HG03159 (cell line): ENCODE measurements around the gene RFX3.
A peak's percentile ranks its signal among the peaks of the same experiment; 100 is the strongest.

Source experiments
- ATAC-seq: cut with Tn5 transposase; IDR thresholded peaks from one replicate; pipeline ENCODE4 v1.9.1; 2021; ENCODE audit warnings: mild to moderate bottlenecking, moderate library complexity; ENCODE audit not compliant: unreplicated experiment

The RFX3 gene

GRCh38 chr9:3238236-3238635 lies 287.6 kb downstream of the RFX3 start:
- no peak for ATAC-seq

DNA sequence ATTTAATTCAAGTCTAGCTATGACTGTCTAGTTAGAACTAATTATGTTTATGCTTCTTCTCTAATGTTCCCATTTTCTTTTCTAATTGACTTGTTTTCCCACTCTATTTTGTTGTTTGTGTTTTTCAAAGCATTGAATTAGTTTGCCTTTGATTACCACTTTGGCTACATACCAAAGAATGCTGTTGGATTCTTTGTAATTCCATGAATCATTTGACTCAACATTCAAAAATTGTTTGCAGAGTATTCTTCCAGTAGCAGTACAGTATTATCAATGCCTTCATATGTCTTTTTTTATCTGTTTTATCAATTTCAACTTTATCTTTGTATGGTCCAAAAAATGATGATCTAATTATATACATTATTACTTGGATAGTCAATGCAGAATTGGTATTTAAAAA lies 288.7 kb downstream of the RFX3 start:
- no peak for ATAC-seq

DNA sequence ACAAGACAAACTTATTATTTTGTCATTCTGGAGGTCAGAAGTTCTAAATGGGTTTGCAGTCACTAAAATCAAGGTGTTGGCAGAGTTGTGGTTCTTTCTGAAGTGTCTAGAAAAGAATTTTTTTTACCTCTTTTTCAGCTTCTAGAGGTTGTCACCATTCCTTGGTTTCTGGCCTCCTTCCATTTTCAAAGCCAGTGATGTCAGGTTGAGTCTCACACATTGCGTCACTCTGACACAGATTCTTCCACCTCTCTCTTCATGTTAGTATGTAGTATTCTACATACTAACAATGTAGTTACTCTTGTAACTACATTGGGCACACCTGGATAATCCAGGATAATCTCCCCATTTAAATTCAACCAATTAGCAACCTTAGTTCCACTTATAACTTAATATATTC lies 290.3 kb downstream of the RFX3 start:
- no peak for ATAC-seq

DNA sequence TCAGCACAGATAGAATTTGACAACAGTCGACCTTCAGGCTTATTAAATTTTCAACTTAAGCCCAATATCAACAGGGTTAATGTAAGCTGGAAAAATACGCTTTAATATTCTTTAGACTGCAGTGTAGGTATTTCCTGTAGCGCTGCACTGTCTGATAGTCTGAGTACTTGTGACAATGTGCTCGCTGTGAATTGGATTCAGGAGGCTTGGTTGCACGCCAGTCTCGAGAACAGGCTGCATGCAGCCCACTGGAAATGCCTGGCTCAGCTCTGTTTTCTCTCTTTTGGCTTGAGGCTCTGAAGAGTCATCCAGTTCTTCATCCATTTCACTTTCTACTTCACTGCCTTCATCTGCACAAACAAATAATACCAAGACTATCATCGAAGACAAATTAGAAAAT lies 300.9 kb downstream of the RFX3 start:
- no peak for ATAC-seq

DNA sequence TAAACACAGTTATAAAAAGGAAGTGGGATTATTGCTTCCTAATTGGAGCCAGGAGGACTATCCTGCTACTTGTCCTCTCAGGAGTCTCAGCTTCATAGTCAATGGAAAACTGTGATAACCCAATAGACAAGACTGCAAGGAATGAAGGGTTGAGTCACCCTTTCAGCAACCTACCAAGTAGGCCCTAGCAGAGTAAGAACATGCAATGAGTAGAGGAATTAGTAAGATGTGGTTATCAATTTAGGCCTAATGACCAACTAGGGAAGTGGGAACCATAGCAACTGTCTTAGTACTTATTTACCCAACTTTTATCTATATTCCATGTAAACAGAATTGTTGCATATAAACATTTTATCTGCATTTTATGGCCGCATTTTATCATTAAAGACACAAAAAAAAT lies 310.1 kb downstream of the RFX3 start:
- ATAC-seq: no peak

- no peak for ATAC-seq
Observed at GRCh38 chr9:3214741-3215140, 311.1 kb downstream of the RFX3 start.

GRCh38 chr9:3205421-3206095 lies 320.2 kb downstream of the RFX3 start:
- no peak for ATAC-seq

DNA sequence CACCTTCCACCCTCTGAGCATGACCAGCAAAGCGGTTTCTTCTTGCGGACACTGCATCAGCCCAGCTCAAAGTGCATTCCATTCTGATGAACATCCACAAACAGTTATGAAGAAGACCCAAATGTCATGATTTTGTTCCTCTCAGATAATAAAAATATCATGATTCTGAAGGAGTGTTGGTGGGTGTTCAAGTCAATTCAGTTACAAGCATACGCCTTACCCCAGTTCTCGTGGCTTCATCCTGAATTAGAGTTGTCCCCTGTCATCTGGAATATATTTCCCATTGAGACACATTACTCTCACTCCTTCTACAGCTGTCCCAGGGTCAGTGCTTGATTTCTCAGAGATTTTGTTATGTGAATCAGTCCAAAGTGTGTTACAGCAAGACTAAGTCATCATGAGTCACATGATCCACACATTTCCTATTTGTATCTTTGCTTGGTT lies 325.4 kb downstream of the RFX3 start:
- no peak for ATAC-seq

- ATAC-seq: no peak
Observed at GRCh38 chr9:3193791-3194190, 332.0 kb downstream of the RFX3 start.

GRCh38 chr9:3191715-3192114 lies 334.1 kb downstream of the RFX3 start:
- no peak for ATAC-seq

DNA sequence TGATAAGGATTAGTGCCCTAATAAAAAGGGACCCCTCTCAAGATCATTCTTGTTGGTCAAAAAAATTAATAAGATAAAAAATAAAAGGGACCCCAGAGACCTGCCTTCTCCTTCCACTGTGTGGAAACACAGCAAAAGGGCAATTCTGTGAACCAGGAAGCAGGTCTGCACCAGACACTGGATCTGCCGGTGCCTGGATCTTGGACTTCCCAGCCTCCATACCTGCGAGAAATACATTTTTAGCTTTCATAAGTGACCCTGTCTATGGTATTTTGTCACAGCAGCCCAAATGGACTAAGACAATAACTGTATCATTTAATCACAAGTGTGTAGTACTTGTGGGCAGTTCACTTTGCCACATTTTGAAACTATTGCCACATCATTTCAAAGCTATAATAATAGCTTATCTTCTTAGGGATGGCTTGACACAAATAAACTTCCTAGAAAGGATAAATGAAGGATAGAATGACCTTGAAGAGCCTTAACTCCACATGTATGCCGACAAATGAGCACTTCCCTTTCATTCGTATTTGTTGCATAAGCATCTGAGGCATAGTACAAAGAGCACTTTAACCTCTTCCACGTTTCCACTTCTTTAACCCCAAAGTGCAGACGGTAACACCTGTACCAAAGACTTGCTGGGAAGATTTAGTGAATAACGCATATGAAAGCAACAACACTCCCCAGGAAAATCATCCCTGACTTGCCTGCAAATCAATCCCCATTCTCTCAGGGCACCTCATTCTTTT lies 336.5 kb downstream of the RFX3 start:
- ATAC-seq: no peak

DNA sequence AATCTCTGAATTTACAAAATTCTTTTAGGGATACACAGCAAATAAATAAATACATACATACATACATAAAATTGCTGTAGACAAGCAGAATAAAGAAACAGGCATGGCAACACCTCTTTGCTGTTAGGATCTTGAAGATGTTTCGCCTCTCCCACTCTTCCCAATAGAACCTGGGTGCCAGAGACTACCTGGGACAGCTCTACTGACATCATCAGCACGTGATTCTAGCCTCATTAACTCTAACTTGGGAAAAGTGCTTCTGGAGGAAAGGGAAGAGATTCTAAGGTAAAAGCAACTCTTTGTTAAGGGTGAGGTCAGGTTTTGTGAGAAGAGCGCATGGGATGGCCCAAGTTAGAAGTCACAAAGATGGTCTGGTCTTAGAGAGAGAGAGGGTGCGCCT lies 339.1 kb downstream of the RFX3 start:
- ATAC-seq: no peak

DNA sequence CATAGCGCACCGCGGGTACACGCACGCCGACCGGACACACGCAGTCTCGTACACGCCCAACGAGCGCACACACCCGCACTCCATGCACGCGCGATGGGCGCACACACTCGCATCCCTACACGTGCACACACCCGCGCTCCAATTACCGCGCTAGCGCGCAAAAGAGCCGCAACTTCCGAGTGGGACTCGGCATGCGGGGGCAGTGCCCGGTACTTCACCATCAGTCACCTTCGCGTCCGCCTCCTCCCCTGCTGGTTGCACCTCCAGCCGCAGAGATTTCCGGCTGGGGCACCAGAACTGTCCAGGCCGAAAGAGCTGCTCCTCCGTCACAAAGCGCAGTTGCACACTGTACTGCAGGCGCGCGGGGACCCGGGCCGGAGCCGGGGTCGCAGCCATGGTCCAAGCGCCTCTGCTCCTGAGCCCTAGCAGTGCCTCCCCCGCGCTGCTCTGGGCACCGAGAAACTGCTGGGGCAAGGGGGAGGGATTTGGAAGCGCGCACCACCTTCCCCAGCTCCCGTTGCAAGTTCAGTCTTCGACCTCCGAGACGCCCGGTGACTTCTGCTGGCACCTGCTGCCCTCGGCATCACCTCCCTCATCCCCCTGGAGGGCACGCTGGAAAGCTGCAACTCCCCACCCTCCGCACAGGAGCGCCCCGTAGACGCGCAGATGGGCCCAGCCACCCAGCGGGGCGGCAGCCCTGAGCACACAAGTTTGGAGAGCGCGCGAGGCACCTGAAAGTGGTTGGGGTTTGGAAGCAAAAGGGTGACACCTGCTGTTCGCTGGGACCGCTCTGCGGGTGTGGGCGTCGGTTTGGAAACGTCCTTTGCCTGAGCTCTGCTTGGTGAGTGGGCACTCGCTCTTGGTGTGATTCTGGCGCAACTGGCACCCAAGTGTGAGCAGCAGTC lies 344.5 kb downstream of the RFX3 start:
- peak; percentile 82 for ATAC-seq

GRCh38 chr9:3180696-3181048 lies 345.1 kb downstream of the RFX3 start:
- ATAC-seq: no peak

- no peak for ATAC-seq
Observed at GRCh38 chr9:3179711-3180110, 346.1 kb downstream of the RFX3 start.

- no peak for ATAC-seq
Observed at GRCh38 chr9:3177936-3178335, 347.9 kb downstream of the RFX3 start.

GRCh38 chr9:3177146-3177761 lies 348.5 kb downstream of the RFX3 start:
- ATAC-seq: no peak

GRCh38 chr9:3173374-3173773 lies 352.4 kb downstream of the RFX3 start:
- ATAC-seq: no peak

DNA sequence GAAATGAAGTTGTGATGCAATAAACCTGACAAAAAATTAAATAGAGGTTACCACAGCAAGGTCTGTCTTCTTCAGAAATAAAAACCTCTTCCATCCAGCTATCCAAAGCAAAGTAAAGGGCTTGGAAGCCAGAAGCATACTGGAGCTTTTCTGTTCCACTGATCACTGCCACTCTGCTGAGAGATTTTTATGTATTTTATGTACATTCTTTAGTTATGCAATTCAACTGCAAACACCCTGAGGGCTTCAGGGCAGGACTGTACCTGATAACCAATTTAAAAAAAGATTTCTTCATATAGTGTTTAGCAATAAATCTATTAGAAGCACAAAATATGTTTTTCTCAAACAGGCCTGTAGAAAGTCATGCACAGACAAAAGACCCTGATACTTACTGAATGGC lies 355.0 kb downstream of the RFX3 start:
- no peak for ATAC-seq
